Right hindlimb (tissue), 1 donor: ENCODE measurements around the gene CFAP73.
"Not testable (repeated sequence)": the region's sequence is repeated elsewhere in the genome, so short reads cannot be mapped to it uniquely, and the experiment has no call there.

Source experiments
- DNase-seq: peaks from one replicate; pipeline ENCODE4 v3.0.0-alpha.2; 2018

Gene CFAP73

GRCh38 chr12:113120670-113121370 is 28.7 kb upstream of the CFAP73 start:
- DNase-seq: no peak

GRCh38 chr12:113127791-113128199 is 21.7 kb upstream of the CFAP73 start:
- no peak for DNase-seq

- no peak for DNase-seq
Observed at GRCh38 chr12:113128802-113129663, 20.5 kb upstream of the CFAP73 start.

GRCh38 chr12:113129664-113130456 is 19.7 kb upstream of the CFAP73 start:
- DNase-seq: no peak

GRCh38 chr12:113130457-113131135 is 18.9 kb upstream of the CFAP73 start:
- DNase-seq: no peak

GRCh38 chr12:113131556-113131955 is 18.0 kb upstream of the CFAP73 start:
- no peak for DNase-seq

GRCh38 chr12:113133036-113133435 is 16.5 kb upstream of the CFAP73 start:
- no peak for DNase-seq

- DNase-seq: no peak
Observed at GRCh38 chr12:113133666-113134065, 15.9 kb upstream of the CFAP73 start.

GRCh38 chr12:113134071-113134470 is 15.5 kb upstream of the CFAP73 start:
- no peak for DNase-seq

- no peak for DNase-seq
Observed at GRCh38 chr12:113134521-113134951, 15.0 kb upstream of the CFAP73 start.

GRCh38 chr12:113135178-113136127 is 14.1 kb upstream of the CFAP73 start, which contains the start of gene RASAL1:
Gene RASAL1, minus strand, starts transcription at chr12:113135761. Its CDS starts 299 bp downstream, at chr12:113135462.
- DNase-seq: no peak

- DNase-seq: no peak
Observed at GRCh38 chr12:113136128-113136989, 13.2 kb upstream of the CFAP73 start.

GRCh38 chr12:113136990-113137511 is 12.5 kb upstream of the CFAP73 start:
- no peak for DNase-seq

- DNase-seq: no peak
Observed at GRCh38 chr12:113137861-113138783, 11.4 kb upstream of the CFAP73 start.

- DNase-seq: no peak
Observed at GRCh38 chr12:113138826-113139225, 10.7 kb upstream of the CFAP73 start.

- no peak for DNase-seq
Observed at GRCh38 chr12:113140706-113141105, 8.8 kb upstream of the CFAP73 start.

- not testable (repeated sequence) for DNase-seq
Observed at GRCh38 chr12:113141716-113142115, 7.8 kb upstream of the CFAP73 start.

GRCh38 chr12:113142173-113142885 is 7.2 kb upstream of the CFAP73 start:
- DNase-seq: no peak
